Muscle layer of duodenum (tissue), 2 donors: ENCODE measurements around the gene ANKRD36.
"Not testable (repeated sequence)": the region's sequence is repeated elsewhere in the genome, so short reads cannot be mapped to it uniquely, and the experiment has no call there.

Source experiments
- H3K27ac ChIP-seq: one replicate; pipeline ENCODE4 v1.7.0; 2013; ENCODE audit warnings: mild to moderate bottlenecking, low read length
- H3K27me3 ChIP-seq: one replicate; pipeline ENCODE4 v1.7.0; 2013; ENCODE audit warnings: low read depth, mild to moderate bottlenecking, control low read depth, low read length
- H3K36me3 ChIP-seq, 2 donors: one replicate each; pipeline ENCODE4 v1.7.0; 2013; ENCODE audit warnings: low read length in 2 of 2, control low read depth in 1 of 2, mild to moderate bottlenecking in 1 of 2; ENCODE audit not compliant: insufficient read depth in 2 of 2, control insufficient read depth in 1 of 2
- H3K4me1 ChIP-seq, 2 donors: one replicate each; pipeline ENCODE4 v1.7.0; 2013; ENCODE audit warnings: low read length in 2 of 2, mild to moderate bottlenecking in 2 of 2, control low read depth in 1 of 2, moderate library complexity in 1 of 2; ENCODE audit not compliant: insufficient read depth in 2 of 2, control insufficient read depth in 1 of 2
- H3K4me3 ChIP-seq, 2 donors: one replicate each; pipeline ENCODE4 v1.7.0; 2013; ENCODE audit warnings: low read length in 2 of 2, low read depth in 1 of 2, mild to moderate bottlenecking in 1 of 2
- H3K9me3 ChIP-seq, 2 donors: one replicate each; pipeline ENCODE4 v1.7.0; 2013; ENCODE audit warnings: low read length in 2 of 2, control low read depth in 1 of 2, mild to moderate bottlenecking in 1 of 2; ENCODE audit not compliant: control insufficient read depth in 1 of 2
- donor health status: healthy.

ANKRD36 gene

DNA sequence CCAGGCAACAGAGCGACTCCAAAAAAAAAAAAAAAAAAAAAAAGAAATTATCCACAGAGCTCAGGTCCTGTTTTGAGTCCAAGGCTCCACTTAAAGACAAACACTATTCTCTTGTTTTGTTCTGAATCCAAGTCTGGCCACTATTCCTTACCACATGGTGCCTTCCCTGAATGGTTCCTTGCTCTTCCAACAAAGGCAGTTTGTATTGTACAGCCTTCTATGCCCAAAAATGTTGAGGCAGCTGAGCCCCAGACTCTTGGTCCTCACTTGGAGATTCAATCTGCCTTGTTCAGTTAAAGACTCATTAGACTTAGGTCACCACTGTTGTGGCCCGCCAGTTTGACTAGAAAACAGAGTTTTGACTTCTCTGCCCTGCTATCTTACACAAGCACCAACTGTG, 20.0 kb upstream of the ANKRD36 start:
- H3K4me3 ChIP-seq, H3K4me1 ChIP-seq, H3K27me3 ChIP-seq, H3K9me3 ChIP-seq, H3K36me3 ChIP-seq, H3K27ac ChIP-seq: not testable (repeated sequence)

GRCh38 chr2:97093983-97094771, 18.8 kb upstream of the ANKRD36 start:
- H3K27ac ChIP-seq, H3K27me3 ChIP-seq, H3K4me3 ChIP-seq, H3K36me3 ChIP-seq, H3K9me3 ChIP-seq, H3K4me1 ChIP-seq: not testable (repeated sequence)

- not testable (repeated sequence) for H3K9me3 ChIP-seq, H3K36me3 ChIP-seq, H3K4me3 ChIP-seq, H3K27me3 ChIP-seq, H3K27ac ChIP-seq, H3K4me1 ChIP-seq
Observed at GRCh38 chr2:97094772-97095611, 18.0 kb upstream of the ANKRD36 start, which contains the start of gene FAHD2B. Gene FAHD2B (minus strand): TSS chr2:97094882. CDS start chr2:97091706, 3,176 bp downstream.

DNA sequence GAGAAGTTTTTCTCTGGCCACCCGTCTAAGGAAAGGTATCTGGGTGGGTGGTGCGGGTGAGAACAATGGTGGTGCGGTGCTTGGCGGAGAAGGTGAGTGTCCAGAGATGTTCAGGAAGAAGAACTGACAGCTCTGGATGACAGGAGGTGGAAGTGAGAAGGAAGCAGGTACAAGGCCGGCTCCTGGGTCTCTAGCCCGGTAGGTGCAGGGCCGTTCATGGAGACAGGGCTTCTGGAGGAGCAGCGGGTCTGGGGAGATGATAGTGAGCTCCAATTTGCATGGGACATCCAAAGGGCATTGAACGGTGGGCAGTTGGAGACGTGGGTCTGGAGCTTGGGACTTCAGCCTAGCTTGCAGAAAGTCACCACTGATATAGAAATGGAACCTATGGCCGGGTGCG, 17.3 kb upstream of the ANKRD36 start:
- H3K9me3 ChIP-seq = no peaks in the 10 kb centered on the region
- H3K27ac ChIP-seq = no peak overlapping the region
- no peak overlapping the region for H3K4me3 ChIP-seq
- no peaks in the 10 kb centered on the region for H3K36me3 ChIP-seq
- peaks cover 0 to 7% of the 10 kb centered on the region in 2 donors for H3K4me1 ChIP-seq
- no peaks in the 10 kb centered on the region for H3K27me3 ChIP-seq

DNA sequence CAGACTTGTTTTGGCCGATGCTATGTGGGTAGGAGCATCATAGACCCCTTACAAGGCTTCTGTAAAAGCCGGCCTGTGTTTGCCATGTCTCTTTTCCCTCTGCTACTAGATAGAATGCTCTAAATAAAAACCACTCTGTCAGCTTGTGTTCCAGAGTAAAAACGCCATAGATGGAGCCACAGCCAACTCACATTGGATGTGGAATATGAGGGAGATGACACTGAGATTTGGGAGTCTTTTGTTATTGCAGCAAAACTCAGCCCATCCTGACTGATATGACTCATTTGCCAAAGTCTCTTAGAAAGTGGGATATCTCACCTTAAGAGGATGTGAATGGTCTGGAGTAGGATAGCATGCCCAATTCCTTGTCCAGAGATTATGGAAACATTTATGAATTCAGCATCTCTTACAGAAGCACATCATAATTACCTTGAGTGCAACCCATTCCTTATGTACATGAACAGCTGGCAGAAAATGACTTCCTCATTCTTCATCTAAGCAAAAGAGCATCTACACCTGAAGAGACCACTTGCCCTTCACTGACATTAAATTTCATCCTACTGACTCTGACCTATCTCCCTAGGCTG, 14.1 kb upstream of the ANKRD36 start:
- H3K27me3 ChIP-seq = not testable (repeated sequence)

GRCh38 chr2:97106878-97107277, 6.1 kb upstream of the ANKRD36 start:
- H3K9me3 ChIP-seq, H3K36me3 ChIP-seq, H3K27ac ChIP-seq, H3K4me1 ChIP-seq, H3K27me3 ChIP-seq, H3K4me3 ChIP-seq: not testable (repeated sequence)

More for the DNA sequence above, 14.1 kb upstream of the ANKRD36 start:
- H3K27ac ChIP-seq, H3K4me3 ChIP-seq, H3K9me3 ChIP-seq, H3K36me3 ChIP-seq, H3K4me1 ChIP-seq: not testable (repeated sequence)

GRCh38 chr2:97111246-97111645, 1.7 kb upstream of the ANKRD36 start:
- H3K4me1 ChIP-seq, H3K36me3 ChIP-seq, H3K27me3 ChIP-seq, H3K4me3 ChIP-seq, H3K27ac ChIP-seq, H3K9me3 ChIP-seq: not testable (repeated sequence)

- H3K36me3 ChIP-seq, H3K4me1 ChIP-seq, H3K27me3 ChIP-seq, H3K9me3 ChIP-seq, H3K27ac ChIP-seq: not testable (repeated sequence)
- H3K4me3 ChIP-seq = peak overlapping the region; percentile 46 to 75
Observed at GRCh38 chr2:97112320-97113049, 468 bp upstream of the ANKRD36 start.

DNA sequence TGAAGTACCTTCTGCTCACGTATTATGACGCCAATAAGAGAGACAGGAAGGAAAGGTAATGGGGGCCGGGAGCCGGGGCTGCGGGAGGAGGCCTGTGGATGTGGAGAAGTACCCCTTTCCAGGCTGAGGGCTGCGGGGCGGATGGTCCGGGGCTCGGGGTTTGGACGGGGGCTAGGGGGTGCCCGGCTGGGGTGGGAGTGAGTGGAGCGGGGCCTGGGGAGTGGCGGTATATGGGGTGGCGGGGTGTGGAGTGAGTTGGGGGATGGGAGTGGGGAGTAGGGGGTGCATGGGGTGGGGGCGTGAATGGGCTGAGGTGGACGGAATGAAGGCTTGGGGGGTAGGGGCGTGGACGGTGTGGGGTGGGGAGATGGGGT, 916 bp downstream of the ANKRD36 start:
- Histone ChIP-seq H3K4me3 (peak overlapping the region; percentile 56 to 75), H3K27ac (peak overlapping the region; percentile 39)
- not testable (repeated sequence) for H3K36me3 ChIP-seq, H3K27me3 ChIP-seq, H3K9me3 ChIP-seq, H3K4me1 ChIP-seq

GRCh38 chr2:97129090-97129489, 16.1 kb downstream of the ANKRD36 start:
- not testable (repeated sequence) for H3K4me1 ChIP-seq, H3K27ac ChIP-seq, H3K36me3 ChIP-seq, H3K9me3 ChIP-seq, H3K27me3 ChIP-seq, H3K4me3 ChIP-seq

DNA sequence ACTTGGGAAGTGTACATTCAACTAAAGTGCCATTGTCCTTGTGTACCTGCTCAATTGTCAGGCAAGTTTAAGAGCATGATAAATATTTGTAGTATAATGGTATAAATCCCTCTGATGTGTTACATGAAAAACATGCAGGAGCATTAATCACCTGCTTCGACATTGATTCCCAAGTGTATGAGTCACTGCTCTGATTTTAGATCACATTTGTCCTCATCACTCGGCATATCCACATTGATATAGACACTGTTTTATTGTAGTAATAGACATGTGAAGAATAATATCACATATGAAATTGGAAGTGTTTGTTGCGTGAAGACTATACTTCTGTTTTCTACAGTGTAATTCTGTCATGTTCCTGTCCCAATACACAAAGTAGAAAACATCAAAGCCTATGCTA, 31.1 kb downstream of the ANKRD36 start:
- H3K9me3 ChIP-seq, H3K27ac ChIP-seq, H3K4me3 ChIP-seq, H3K4me1 ChIP-seq, H3K36me3 ChIP-seq, H3K27me3 ChIP-seq: not testable (repeated sequence)
